ENCODE data around the gene KRT8.
"Not testable (repeated sequence)": the region's sequence is repeated elsewhere in the genome, so short reads cannot be mapped to it uniquely, and the experiment has no call there.

The KRT8 gene

DNA sequence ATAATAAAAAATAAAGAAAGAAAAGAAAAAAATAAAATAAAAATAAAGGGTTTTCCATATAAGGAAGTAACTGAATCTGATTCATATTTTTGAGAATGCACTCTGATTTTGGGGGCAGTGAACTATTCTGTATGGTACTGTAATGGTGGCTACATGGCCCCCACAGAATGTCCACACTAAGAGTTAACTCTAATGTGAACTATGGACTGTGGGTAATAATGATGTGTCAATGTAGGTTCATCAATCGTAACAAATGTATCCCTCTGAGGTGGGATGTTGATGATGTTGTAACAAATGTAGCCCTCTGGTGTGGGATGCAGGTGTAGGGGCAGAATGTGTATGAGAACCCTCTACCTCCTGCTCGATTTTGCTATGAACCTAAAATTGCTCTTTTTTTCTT, 13.8 kb downstream of the KRT8 start:
- no peak overlapping the region for H3K27ac ChIP-seq
- TF ChIP-seq, protein P1, sequence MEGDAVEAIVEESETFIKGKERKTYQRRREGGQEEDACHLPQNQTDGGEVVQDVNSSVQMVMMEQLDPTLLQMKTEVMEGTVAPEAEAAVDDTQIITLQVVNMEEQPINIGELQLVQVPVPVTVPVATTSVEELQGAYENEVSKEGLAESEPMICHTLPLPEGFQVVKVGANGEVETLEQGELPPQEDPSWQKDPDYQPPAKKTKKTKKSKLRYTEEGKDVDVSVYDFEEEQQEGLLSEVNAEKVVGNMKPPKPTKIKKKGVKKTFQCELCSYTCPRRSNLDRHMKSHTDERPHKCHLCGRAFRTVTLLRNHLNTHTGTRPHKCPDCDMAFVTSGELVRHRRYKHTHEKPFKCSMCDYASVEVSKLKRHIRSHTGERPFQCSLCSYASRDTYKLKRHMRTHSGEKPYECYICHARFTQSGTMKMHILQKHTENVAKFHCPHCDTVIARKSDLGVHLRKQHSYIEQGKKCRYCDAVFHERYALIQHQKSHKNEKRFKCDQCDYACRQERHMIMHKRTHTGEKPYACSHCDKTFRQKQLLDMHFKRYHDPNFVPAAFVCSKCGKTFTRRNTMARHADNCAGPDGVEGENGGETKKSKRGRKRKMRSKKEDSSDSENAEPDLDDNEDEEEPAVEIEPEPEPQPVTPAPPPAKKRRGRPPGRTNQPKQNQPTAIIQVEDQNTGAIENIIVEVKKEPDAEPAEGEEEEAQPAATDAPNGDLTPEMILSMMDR (conservative IDR thresholded peaks at IDR 0.05) = no peak
- TF ChIP-seq ZFX (IDR thresholded peaks at IDR 0.05) = no peak

DNA sequence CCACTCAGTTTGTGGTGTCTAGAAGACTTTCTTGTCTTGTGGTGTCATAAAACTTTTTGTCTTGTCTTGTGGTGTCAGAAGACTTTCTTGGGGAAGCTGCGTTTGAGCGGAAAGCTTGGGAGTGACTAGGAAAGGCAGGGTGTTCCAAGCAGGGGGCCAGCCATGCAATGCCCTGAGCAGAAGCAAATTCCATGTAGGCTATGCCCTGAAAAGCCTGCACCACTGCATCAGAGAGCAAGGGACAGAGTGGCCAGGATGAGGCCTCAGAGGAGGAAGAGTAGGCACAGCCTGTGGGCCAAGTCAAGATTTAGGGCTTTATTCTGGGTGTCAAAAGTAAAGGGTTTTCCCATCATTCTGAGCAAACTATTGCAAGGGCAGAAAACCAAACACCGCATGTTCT, 14.5 kb downstream of the KRT8 start:
- TF ChIP-seq ZFX (IDR thresholded peaks at IDR 0.05) = no peak
- TF ChIP-seq, protein P1 (conservative IDR thresholded peaks at IDR 0.05) = no peak
- H3K27ac ChIP-seq = no peak overlapping the region

DNA sequence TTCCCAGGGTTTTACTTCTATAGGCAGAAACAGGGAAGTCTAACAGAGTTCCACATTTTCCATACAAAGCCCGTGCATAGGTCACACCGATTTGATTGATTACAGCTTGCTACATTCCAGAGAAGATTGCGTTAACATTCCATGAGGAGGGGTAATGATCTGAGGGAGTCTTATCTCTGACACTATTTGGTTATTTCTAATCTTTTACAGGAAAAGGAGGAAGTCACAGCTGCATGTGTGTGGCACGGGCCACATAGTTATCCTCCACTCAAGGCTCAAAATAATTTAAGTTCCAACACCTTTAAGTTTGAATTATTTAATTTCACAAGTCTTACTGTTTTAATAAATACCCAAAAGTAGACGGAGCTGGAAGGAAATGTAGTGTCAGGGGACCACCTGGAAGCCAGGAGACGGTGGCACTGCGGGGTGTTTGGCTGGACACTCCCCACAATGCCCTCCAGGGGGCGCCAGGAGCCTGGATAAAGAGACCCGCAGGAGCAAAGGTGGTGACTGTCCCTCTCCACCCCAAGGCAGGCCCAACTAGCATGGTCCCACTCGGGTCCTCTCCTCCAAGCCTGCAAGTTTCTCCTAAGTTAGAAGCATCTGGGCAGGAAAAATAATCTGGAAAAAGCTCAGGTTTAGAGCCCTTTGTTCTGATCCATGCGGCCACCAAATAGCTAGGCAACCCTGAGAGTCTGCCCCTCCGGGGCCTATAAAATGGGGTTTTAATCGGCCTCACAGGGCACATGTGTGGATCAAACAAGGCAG, 20.2 kb downstream of the KRT8 start:
- no peak for TF ChIP-seq ZFX (IDR thresholded peaks at IDR 0.05)
- TF ChIP-seq, protein P1 (conservative IDR thresholded peaks at IDR 0.05) = peak; percentile 94
- no peak overlapping the region for H3K27ac ChIP-seq

DNA sequence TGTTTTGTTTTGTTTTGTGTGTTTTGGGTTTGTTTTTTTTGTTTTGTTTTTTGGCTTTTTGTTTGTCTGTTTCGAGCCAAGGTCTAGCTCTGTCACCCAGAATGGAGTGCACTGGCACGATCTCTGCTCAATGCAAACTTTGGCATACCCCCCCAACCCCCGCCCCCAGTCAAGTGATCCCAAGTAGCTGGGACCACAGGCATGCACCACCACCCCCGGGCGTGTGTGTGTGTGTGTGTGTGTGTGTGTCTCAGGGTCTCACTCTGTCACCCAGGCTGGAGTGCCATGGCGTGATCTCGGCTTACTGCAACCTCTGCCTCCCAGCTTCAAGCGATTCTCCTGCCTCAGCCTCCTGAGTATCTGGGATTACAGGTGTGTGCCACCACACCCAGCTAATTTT, 24.4 kb downstream of the KRT8 start:
- H3K27ac ChIP-seq = not testable (repeated sequence)

- TF ChIP-seq ZFX (IDR thresholded peaks at IDR 0.05) = no peak
- TF ChIP-seq, protein P1 (conservative IDR thresholded peaks at IDR 0.05) = peak; percentile 96
- H3K27ac ChIP-seq = no peak overlapping the region; the same call in 1 of the 2 replicates
Observed at GRCh38 chr12:52879394-52880351, 25.2 kb downstream of the KRT8 start.

- no peak overlapping the region for H3K27ac ChIP-seq
- TF ChIP-seq, protein P1 (conservative IDR thresholded peaks at IDR 0.05) = no peak
- no peak for TF ChIP-seq ZFX (IDR thresholded peaks at IDR 0.05)
Observed at GRCh38 chr12:52878507-52879393, 26.1 kb downstream of the KRT8 start.

- no peak overlapping the region for H3K27ac ChIP-seq
- TF ChIP-seq ZFX (IDR thresholded peaks at IDR 0.05) = no peak
- TF ChIP-seq, protein P1 (conservative IDR thresholded peaks at IDR 0.05) = no peak
Observed at GRCh38 chr12:52877242-52877641, 27.6 kb downstream of the KRT8 start.
